GM12878 (cell line): ENCODE results near the gene RARS1.

Experiments
- ATF3 ChIP-seq: IDR thresholded peaks from 2 replicates; pipeline ENCODE4 v1.6.1; 2011; ENCODE audit warnings: low read depth, mild to moderate bottlenecking, low read length, moderate library complexity, borderline replicate concordance; ENCODE audit errors: extremely low read depth
- CHD2 ChIP-seq: IDR thresholded peaks from 2 replicates; pipeline ENCODE4 v1.6.1; 2011; ENCODE audit warnings: low read depth, low read length, improper control_type of control experiment, borderline replicate concordance
- CTCF ChIP-seq, 3 experiments: IDR thresholded peaks in 2 of 3; conservative IDR thresholded peaks in 1 of 3; 2 replicates each; pipeline ENCODE4 v1.5.1; 2011; ENCODE audit warnings: low read depth in 3 of 3, low read length in 3 of 3, mild to moderate bottlenecking in 3 of 3, control low read depth in 2 of 3, moderate library complexity in 2 of 3, inconsistent platforms in 1 of 3, mixed read lengths in 1 of 3; ENCODE audit not compliant: control insufficient read depth in 2 of 3, insufficient read depth in 1 of 3; ENCODE audit errors: extremely low read depth in 1 of 3
- ESRRA ChIP-seq: IDR thresholded peaks from 2 replicates; pipeline ENCODE4 v1.6.1; 2012; ENCODE audit warnings: mild to moderate bottlenecking, low read length, improper control_type of control experiment
- EZH2 ChIP-seq: IDR thresholded peaks from 2 replicates; pipeline ENCODE4 v1.6.1; 2012; ENCODE audit warnings: low read depth, mild to moderate bottlenecking, control low read depth, inconsistent platforms, low read length, borderline replicate concordance; ENCODE audit not compliant: control insufficient read depth
- FOXK2 ChIP-seq: fragments of 450-650 bp; IDR thresholded peaks from 2 replicates; pipeline ENCODE4 v1.6.1; 2017; ENCODE audit warnings: mild to moderate bottlenecking, moderate library complexity
- NBN ChIP-seq: fragments of 450-650 bp; IDR thresholded peaks from 2 replicates; pipeline ENCODE4 v1.6.1; 2016
- NFIC ChIP-seq: IDR thresholded peaks from 2 replicates; pipeline ENCODE4 v1.6.1; 2012; ENCODE audit warnings: low read depth, mild to moderate bottlenecking, inconsistent platforms, low read length, moderate library complexity
- POLR2A ChIP-seq: IDR thresholded peaks from 2 replicates; pipeline ENCODE4 v1.6.1; 2011; ENCODE audit warnings: low read depth, mild to moderate bottlenecking, low read length
- REST ChIP-seq: IDR thresholded peaks from 2 replicates; pipeline ENCODE4 v1.6.1; 2012; ENCODE audit warnings: mild to moderate bottlenecking, low read depth, low read length
- TCF3 ChIP-seq: IDR thresholded peaks from 2 replicates; pipeline ENCODE4 v1.6.1; 2012; ENCODE audit warnings: low read depth, mild to moderate bottlenecking, low read length, borderline replicate concordance; ENCODE audit not compliant: insufficient read depth
- TF ChIP-seq, protein P1 (sequence below): fragments of 450-650 bp; IDR thresholded peaks from 2 replicates; pipeline ENCODE4 v1.6.1; 2018; ENCODE audit warnings: borderline replicate concordance, mild to moderate bottlenecking; ENCODE audit not compliant: partially characterized antibody

DNA sequence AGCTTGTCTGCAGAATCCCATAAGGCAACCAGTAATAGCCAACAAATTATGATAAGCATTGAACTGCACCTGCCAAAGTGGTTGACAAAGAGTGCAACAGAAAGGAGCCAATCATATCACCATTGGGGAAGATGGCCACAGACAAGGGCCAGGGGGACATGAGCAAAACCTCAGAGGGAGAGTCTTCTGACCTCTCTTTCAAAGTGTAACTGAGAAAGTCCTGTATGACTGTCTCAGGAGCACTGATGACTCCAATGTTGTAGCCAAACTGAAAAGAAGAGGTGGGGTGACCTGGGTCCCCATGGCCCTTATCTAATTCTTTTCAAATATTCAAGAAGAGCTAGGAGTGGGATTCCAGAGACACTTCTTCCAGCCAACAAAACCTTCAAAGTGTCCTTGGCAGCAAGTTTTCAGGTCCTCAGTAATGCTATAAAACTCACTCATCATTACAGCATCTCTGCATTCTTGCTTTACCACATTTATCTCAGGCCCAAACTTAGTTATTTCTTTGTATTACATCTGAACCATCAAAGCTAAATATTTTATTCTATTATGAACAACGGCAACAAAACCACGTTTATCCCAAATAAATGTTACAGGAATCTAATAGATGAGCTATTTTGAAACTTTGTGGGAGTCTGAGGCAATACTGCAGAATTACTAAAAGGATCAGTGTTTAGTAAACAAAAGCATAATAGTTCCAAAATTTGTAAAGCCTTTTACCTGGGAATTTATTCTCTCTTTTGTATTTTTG is 67.3 kb downstream of the RARS1 start:
- TF ChIP-seq CTCF (IDR thresholded peaks at IDR 0.05 in 2 of 3, conservative IDR thresholded peaks at IDR 0.05 in 1 of 3; ENCODE audit: control insufficient read depth in 2 of 3, extremely low read depth in 1 of 3, insufficient read depth in 1 of 3, low read depth in 3 of 3, low read length in 3 of 3) (no peak), CHD2 (no peak), REST (no peak), ATF3 (no peak), NFIC (no peak), ESRRA (no peak), EZH2 (no peak), FOXK2 (no peak), TCF3 (no peak), NBN (no peak), POLR2A (no peak)
- TF ChIP-seq, protein P1, sequence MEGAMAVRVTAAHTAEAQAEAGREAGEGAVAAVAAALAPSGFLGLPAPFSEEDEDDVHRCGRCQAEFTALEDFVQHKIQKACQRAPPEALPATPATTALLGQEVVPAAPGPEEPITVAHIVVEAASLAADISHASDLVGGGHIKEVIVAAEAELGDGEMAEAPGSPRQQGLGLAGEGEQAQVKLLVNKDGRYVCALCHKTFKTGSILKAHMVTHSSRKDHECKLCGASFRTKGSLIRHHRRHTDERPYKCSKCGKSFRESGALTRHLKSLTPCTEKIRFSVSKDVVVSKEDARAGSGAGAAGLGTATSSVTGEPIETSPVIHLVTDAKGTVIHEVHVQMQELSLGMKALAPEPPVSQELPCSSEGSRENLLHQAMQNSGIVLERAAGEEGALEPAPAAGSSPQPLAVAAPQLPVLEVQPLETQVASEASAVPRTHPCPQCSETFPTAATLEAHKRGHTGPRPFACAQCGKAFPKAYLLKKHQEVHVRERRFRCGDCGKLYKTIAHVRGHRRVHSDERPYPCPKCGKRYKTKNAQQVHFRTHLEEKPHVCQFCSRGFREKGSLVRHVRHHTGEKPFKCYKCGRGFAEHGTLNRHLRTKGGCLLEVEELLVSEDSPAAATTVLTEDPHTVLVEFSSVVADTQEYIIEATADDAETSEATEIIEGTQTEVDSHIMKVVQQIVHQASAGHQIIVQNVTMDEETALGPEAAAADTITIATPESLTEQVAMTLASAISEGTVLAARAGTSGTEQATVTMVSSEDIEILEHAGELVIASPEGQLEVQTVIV: no peak
